ENCODE data around the gene GLI1. TPM values are rescaled to one million over a fixed set of nuclear protein-coding genes. Genes with fewer than 3 reads are reported as not detected.

Gene GLI1
- polyA plus RNA-seq, 1 donor from 2014 or later, result 4.2 TPM

DNA sequence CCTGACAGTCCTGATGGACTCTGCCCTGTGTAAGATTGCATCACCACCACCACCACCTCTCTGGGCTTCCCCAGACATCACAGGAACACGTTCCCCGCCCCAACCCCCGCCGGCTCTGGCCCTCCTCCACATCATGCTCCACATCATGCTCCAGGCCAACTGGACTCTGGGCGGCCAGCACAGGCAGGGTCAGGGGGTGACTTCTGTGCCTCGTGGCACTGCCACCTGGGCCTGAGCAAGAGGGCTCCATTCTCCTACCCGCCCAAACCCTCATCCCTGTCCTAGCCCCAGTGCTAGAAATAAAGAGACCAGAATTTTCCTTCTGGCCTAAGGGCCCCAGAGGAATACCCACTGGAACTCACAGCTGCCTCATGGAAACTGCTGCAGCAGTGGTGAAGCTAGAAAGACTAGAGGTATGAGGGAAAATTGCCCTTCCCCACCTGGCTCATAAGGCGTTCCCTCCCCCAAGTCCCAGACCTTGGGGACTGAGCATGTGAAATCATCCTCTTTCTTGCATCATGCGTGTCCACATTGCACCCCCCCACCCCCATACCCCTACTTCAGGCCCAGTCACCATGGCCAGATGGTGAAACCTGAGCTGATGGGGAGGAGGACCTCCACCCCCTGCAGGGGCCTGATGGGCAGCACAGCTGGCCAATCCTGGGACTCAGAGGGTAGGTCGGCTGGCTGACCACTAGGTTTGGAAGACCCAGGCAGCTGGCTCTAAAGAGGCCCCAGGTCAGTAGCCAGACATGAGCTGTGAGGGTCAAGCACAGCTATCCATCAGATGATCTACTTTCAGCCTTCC is 4.8 kb upstream of the GLI1 start, which contains the start of gene INHBE:
INHBE (plus strand) TSS at position 742 of the 808 bp plus-strand sequence. CDS start 230 bp downstream, outside the sequence.
- H3K9me3 ChIP-seq (ENCODE audit: low read length), result no peaks in the 10 kb centered on the region
- H3K79me2 ChIP-seq (replicated peaks; ENCODE audit: insufficient read depth, low read length), result no peaks in the 10 kb centered on the region
- H3K4me3 ChIP-seq (ENCODE audit: low read length), result no peak within 1 kb of the TSS
- H3K27ac ChIP-seq (ENCODE audit: low read length), result no peak within 1 kb of the TSS
- H2AFZ ChIP-seq (ENCODE audit: low read depth, low read length), result no peak within 1 kb of the TSS
- no peak within 1 kb of the TSS for H3K4me2 ChIP-seq (ENCODE audit: low read length)
- no peak within 1 kb of the TSS for H3K9ac ChIP-seq (ENCODE audit: low read length)
- no peaks in the 10 kb centered on the region for H4K20me1 ChIP-seq (ENCODE audit: insufficient read depth)
- H3K9me2 ChIP-seq (ENCODE audit: insufficient read depth, low read length), result no peaks in the 10 kb centered on the region
- no peaks in the 10 kb centered on the region for H3F3A ChIP-seq (ENCODE audit: insufficient read depth, low read length, poor library complexity, severe bottlenecking)
- peaks cover 6% of the 10 kb centered on the region for H3K27me3 ChIP-seq (ENCODE audit: insufficient read depth, low read depth, low read length)
- TF ChIP-seq RAD21 (conservative IDR thresholded peaks at IDR 0.05) (no peak), EP300 (conservative IDR thresholded peaks at IDR 0.05; ENCODE audit: poor library complexity, severe bottlenecking) (no peak), SMC3 (conservative IDR thresholded peaks at IDR 0.05; ENCODE audit: poor library complexity) (no peak), TAF1 (IDR thresholded peaks at IDR 0.05; ENCODE audit: low read depth) (no peak), EZH2 (IDR thresholded peaks at IDR 0.05; ENCODE audit: borderline replicate concordance, insufficient read depth, low read length, poor library complexity, severe bottlenecking) (no peak), POLR2AphosphoS5 (IDR thresholded peaks at IDR 0.05) (no peak), MXI1 (conservative IDR thresholded peaks at IDR 0.05; ENCODE audit: poor library complexity, severe bottlenecking) (no peak)
- TF ChIP-seq, protein P1, sequence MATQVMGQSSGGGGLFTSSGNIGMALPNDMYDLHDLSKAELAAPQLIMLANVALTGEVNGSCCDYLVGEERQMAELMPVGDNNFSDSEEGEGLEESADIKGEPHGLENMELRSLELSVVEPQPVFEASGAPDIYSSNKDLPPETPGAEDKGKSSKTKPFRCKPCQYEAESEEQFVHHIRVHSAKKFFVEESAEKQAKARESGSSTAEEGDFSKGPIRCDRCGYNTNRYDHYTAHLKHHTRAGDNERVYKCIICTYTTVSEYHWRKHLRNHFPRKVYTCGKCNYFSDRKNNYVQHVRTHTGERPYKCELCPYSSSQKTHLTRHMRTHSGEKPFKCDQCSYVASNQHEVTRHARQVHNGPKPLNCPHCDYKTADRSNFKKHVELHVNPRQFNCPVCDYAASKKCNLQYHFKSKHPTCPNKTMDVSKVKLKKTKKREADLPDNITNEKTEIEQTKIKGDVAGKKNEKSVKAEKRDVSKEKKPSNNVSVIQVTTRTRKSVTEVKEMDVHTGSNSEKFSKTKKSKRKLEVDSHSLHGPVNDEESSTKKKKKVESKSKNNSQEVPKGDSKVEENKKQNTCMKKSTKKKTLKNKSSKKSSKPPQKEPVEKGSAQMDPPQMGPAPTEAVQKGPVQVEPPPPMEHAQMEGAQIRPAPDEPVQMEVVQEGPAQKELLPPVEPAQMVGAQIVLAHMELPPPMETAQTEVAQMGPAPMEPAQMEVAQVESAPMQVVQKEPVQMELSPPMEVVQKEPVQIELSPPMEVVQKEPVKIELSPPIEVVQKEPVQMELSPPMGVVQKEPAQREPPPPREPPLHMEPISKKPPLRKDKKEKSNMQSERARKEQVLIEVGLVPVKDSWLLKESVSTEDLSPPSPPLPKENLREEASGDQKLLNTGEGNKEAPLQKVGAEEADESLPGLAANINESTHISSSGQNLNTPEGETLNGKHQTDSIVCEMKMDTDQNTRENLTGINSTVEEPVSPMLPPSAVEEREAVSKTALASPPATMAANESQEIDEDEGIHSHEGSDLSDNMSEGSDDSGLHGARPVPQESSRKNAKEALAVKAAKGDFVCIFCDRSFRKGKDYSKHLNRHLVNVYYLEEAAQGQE (IDR thresholded peaks at IDR 0.05; ENCODE audit: borderline replicate concordance), result no peak
- TF ChIP-seq, protein P2, sequence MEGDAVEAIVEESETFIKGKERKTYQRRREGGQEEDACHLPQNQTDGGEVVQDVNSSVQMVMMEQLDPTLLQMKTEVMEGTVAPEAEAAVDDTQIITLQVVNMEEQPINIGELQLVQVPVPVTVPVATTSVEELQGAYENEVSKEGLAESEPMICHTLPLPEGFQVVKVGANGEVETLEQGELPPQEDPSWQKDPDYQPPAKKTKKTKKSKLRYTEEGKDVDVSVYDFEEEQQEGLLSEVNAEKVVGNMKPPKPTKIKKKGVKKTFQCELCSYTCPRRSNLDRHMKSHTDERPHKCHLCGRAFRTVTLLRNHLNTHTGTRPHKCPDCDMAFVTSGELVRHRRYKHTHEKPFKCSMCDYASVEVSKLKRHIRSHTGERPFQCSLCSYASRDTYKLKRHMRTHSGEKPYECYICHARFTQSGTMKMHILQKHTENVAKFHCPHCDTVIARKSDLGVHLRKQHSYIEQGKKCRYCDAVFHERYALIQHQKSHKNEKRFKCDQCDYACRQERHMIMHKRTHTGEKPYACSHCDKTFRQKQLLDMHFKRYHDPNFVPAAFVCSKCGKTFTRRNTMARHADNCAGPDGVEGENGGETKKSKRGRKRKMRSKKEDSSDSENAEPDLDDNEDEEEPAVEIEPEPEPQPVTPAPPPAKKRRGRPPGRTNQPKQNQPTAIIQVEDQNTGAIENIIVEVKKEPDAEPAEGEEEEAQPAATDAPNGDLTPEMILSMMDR (IDR thresholded peaks at IDR 0.05; ENCODE audit: poor library complexity, severe bottlenecking), result no peak
- no peaks in the 10 kb centered on the region for H3K36me3 ChIP-seq (ENCODE audit: insufficient read depth, low read length)

DNA sequence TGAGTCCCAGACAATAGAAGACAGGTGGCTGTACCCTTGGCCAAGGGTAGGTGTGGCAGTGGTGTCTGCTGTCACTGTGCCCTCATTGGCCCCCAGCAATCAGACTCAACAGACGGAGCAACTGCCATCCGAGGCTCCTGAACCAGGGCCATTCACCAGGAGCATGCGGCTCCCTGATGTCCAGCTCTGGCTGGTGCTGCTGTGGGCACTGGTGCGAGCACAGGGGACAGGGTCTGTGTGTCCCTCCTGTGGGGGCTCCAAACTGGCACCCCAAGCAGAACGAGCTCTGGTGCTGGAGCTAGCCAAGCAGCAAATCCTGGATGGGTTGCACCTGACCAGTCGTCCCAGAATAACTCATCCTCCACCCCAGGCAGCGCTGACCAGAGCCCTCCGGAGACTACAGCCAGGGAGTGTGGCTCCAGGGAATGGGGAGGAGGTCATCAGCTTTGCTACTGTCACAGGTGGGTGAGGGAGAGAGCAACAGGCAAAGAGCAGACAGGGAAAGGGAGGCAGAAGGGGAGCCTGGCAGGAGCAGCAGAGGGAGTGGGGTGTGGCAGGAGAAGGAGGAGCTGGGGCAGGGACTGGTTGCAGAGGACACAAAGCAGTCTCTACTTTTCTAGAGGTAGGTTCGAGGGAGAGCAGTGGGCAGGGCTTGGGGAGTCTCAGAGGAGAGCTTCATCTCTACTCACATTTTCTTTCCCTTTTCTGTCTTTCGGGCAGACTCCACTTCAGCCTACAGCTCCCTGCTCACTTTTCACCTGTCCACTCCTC is 4.0 kb upstream of the GLI1 start:
- H3K9me2 ChIP-seq (ENCODE audit: insufficient read depth, low read length), result no peaks in the 10 kb centered on the region
- H3K4me2 ChIP-seq (ENCODE audit: low read length), result no peak overlapping the region
- H3K9ac ChIP-seq (ENCODE audit: low read length), result no peak overlapping the region
- no peaks in the 10 kb centered on the region for H3F3A ChIP-seq (ENCODE audit: insufficient read depth, low read length, poor library complexity, severe bottlenecking)
- no peaks in the 10 kb centered on the region for H3K79me2 ChIP-seq (replicated peaks; ENCODE audit: insufficient read depth, low read length)
- no peaks in the 10 kb centered on the region for H3K36me3 ChIP-seq (ENCODE audit: insufficient read depth, low read length)
- TF ChIP-seq MXI1 (conservative IDR thresholded peaks at IDR 0.05; ENCODE audit: poor library complexity, severe bottlenecking) (no peak), POLR2AphosphoS5 (IDR thresholded peaks at IDR 0.05) (no peak), TAF1 (IDR thresholded peaks at IDR 0.05; ENCODE audit: low read depth) (no peak), EZH2 (IDR thresholded peaks at IDR 0.05; ENCODE audit: borderline replicate concordance, insufficient read depth, low read length, poor library complexity, severe bottlenecking) (no peak), RAD21 (conservative IDR thresholded peaks at IDR 0.05) (no peak), EP300 (conservative IDR thresholded peaks at IDR 0.05; ENCODE audit: poor library complexity, severe bottlenecking) (no peak), SMC3 (conservative IDR thresholded peaks at IDR 0.05; ENCODE audit: poor library complexity) (no peak)
- TF ChIP-seq, protein P1 (IDR thresholded peaks at IDR 0.05; ENCODE audit: borderline replicate concordance), result no peak
- TF ChIP-seq, protein P2 (IDR thresholded peaks at IDR 0.05; ENCODE audit: poor library complexity, severe bottlenecking), result no peak
- peaks cover 14% of the 10 kb centered on the region for H3K27me3 ChIP-seq (ENCODE audit: insufficient read depth, low read depth, low read length)
- no peak overlapping the region for H2AFZ ChIP-seq (ENCODE audit: low read depth, low read length)
- no peak overlapping the region for H3K27ac ChIP-seq (ENCODE audit: low read length)
- no peaks in the 10 kb centered on the region for H3K9me3 ChIP-seq (ENCODE audit: low read length)
- no peaks in the 10 kb centered on the region for H4K20me1 ChIP-seq (ENCODE audit: insufficient read depth)
- H3K4me3 ChIP-seq (ENCODE audit: low read length), result no peak overlapping the region

Measured in neural cell (in vitro differentiated cells).